Upper lobe of left lung (tissue), 4 donors: Measurements from ENCODE around the gene CEP43.

Source experiments
- CTCF ChIP-seq, 6 experiments: fragments of 450-650 bp in 4 of 6; fragments of 200-600 bp in 2 of 6; sonication (generic) in 2 of 6; IDR thresholded peaks; one replicate each; pipeline ENCODE4 v1.5.1; 2016 to 2019; ENCODE audit warnings: antibody characterized with exemption in 6 of 6
- EP300 ChIP-seq, 4 donors: sonication (generic); formaldehyde crosslinking; IDR thresholded peaks; one replicate each; pipeline ENCODE4 v1.5.1; 2017; ENCODE audit warnings: antibody characterized with exemption in 4 of 4, control low read depth in 2 of 4
- POLR2A ChIP-seq, 4 donors: fragments of 450-650 bp; IDR thresholded peaks; one replicate each; pipeline ENCODE4 v1.5.1; 2016 to 2017; ENCODE audit warnings: antibody characterized with exemption in 4 of 4, mild to moderate bottlenecking in 2 of 4
- POLR2AphosphoS5 ChIP-seq, 2 donors: sonication (generic); formaldehyde crosslinking; IDR thresholded peaks; one replicate each; pipeline ENCODE4 v1.5.1; 2017; ENCODE audit warnings: antibody characterized with exemption in 2 of 2

- no peak for TF ChIP-seq CTCF (IDR thresholded peaks at IDR 0.05)
- no peak for TF ChIP-seq POLR2AphosphoS5 (IDR thresholded peaks at IDR 0.05)
- no peak for TF ChIP-seq POLR2A (IDR thresholded peaks at IDR 0.05)
- no peak for TF ChIP-seq EP300 (IDR thresholded peaks at IDR 0.05)
These were observed 28.6 kb downstream of the CEP43 start for GRCh38 chr6:167027772-167028171.
